ENCODE data around the gene TM7SF2.
"Not testable (repeated sequence)": the region's sequence is repeated elsewhere in the genome, so short reads cannot be mapped to it uniquely, and the experiment has no call there.

TM7SF2 gene

GRCh38 chr11:65134240-65134951 lies 22.7 kb downstream of the TM7SF2 start, which contains the start of gene SYVN1:
TSS of gene SYVN1 (minus strand) at chr11:65134519. CDS start at chr11:65133601, 918 bp downstream.
- Mint-ChIP-seq H3K4me1 (ENCODE audit: low read depth) (peaks cover 22% of the 10 kb centered on the region), H3K27ac (peak within 1 kb of the TSS; percentile 98), H3K4me3 (peak within 1 kb of the TSS; percentile 95), H3K36me3 (ENCODE audit: low read depth) (peaks cover 23% of the 10 kb centered on the region), H3K9me3 (no peaks in the 10 kb centered on the region), H3K27me3 (ENCODE audit: low read depth) (no peaks in the 10 kb centered on the region)
- DNase-seq (ENCODE audit: low spot score) = peak; percentile 93

- peak; percentile 87 for DNase-seq (ENCODE audit: low spot score)
- peaks cover 3% of the 10 kb centered on the region for H3K27me3 Mint-ChIP-seq (ENCODE audit: low read depth)
- H3K27ac Mint-ChIP-seq = peak overlapping the region; percentile 98
- peak overlapping the region; percentile 95 for H3K4me3 Mint-ChIP-seq
- peaks cover 22% of the 10 kb centered on the region for H3K4me1 Mint-ChIP-seq (ENCODE audit: low read depth)
- H3K36me3 Mint-ChIP-seq (ENCODE audit: low read depth) = peaks cover 23% of the 10 kb centered on the region
- H3K9me3 Mint-ChIP-seq = no peaks in the 10 kb centered on the region
Measured at GRCh38 chr11:65134952-65135632, 23.4 kb downstream of the TM7SF2 start.

GRCh38 chr11:65135633-65136145 lies 24.0 kb downstream of the TM7SF2 start:
- peak overlapping the region; percentile 98 for H3K27ac Mint-ChIP-seq
- H3K36me3 Mint-ChIP-seq (ENCODE audit: low read depth) = peaks cover 20% of the 10 kb centered on the region
- DNase-seq (ENCODE audit: low spot score) = no peak
- H3K27me3 Mint-ChIP-seq (ENCODE audit: low read depth) = peaks cover 3% of the 10 kb centered on the region
- H3K4me1 Mint-ChIP-seq (ENCODE audit: low read depth) = peaks cover 22% of the 10 kb centered on the region
- no peaks in the 10 kb centered on the region for H3K9me3 Mint-ChIP-seq
- H3K4me3 Mint-ChIP-seq = peak overlapping the region; percentile 95

GRCh38 chr11:65136515-65137096 lies 24.9 kb downstream of the TM7SF2 start:
- DNase-seq (ENCODE audit: low spot score) = no peak
- H3K4me1 Mint-ChIP-seq (ENCODE audit: low read depth) = peaks cover 22% of the 10 kb centered on the region
- peaks cover 15% of the 10 kb centered on the region for H3K36me3 Mint-ChIP-seq (ENCODE audit: low read depth)
- H3K9me3 Mint-ChIP-seq = no peaks in the 10 kb centered on the region
- H3K27ac Mint-ChIP-seq = peak overlapping the region; percentile 71
- peaks cover 12% of the 10 kb centered on the region for H3K27me3 Mint-ChIP-seq (ENCODE audit: low read depth)
- peak overlapping the region; percentile 95 for H3K4me3 Mint-ChIP-seq

DNA sequence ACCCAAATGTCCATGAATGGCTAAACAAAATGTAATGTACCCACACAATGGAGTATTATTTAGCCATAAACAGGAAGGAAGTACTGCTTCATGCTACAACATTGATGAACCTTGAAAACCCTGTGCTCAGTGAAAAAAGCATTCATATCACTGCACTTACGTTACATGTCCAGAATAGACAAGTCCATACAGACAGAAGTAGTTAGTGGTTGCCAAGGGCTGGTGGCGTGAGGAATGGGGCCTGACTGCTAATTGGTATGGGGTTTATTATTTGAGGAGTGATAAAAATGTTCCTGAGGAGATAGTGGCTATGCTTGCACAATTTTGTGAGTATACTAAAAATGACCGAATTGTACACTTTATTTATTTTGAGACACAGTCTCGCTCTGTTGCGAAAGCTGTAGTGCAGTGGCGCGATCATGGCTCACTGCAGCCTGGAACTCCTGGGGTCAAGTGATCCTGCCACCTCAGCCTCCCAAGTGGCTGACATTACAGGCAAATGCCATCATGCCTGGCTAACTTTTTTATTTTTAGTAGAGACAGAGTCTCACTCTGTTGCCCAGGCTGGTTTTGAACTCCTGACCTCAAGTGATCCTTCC lies 30.3 kb downstream of the TM7SF2 start:
- no peaks in the 10 kb centered on the region for H3K9me3 Mint-ChIP-seq

GRCh38 chr11:65147352-65148075 lies 35.8 kb downstream of the TM7SF2 start:
- Mint-ChIP-seq H3K4me1 (ENCODE audit: low read depth) (peaks cover 11% of the 10 kb centered on the region), H3K36me3 (ENCODE audit: low read depth) (no peaks in the 10 kb centered on the region), H3K9me3 (no peaks in the 10 kb centered on the region), H3K27me3 (ENCODE audit: low read depth) (peaks cover 6% of the 10 kb centered on the region), H3K27ac (no peak overlapping the region), H3K4me3 (no peak overlapping the region)
- no peak for DNase-seq (ENCODE audit: low spot score)

More for the DNA sequence above, 30.3 kb downstream of the TM7SF2 start:
- Mint-ChIP-seq H3K4me3 (no peak overlapping the region), H3K27ac (no peak overlapping the region), H3K36me3 (ENCODE audit: low read depth) (no peaks in the 10 kb centered on the region), H3K4me1 (ENCODE audit: low read depth) (no peaks in the 10 kb centered on the region), H3K27me3 (ENCODE audit: low read depth) (peaks cover 23% of the 10 kb centered on the region)
- DNase-seq (ENCODE audit: low spot score) = no peak

- Mint-ChIP-seq H3K27me3 (ENCODE audit: low read depth) (peaks cover 6% of the 10 kb centered on the region), H3K36me3 (ENCODE audit: low read depth) (no peaks in the 10 kb centered on the region), H3K9me3 (no peaks in the 10 kb centered on the region), H3K4me3 (no peak overlapping the region), H3K27ac (no peak overlapping the region), H3K4me1 (ENCODE audit: low read depth) (peaks cover 17% of the 10 kb centered on the region)
- no peak for DNase-seq (ENCODE audit: low spot score)
Measured at GRCh38 chr11:65148657-65149056, 37.0 kb downstream of the TM7SF2 start.

DNA sequence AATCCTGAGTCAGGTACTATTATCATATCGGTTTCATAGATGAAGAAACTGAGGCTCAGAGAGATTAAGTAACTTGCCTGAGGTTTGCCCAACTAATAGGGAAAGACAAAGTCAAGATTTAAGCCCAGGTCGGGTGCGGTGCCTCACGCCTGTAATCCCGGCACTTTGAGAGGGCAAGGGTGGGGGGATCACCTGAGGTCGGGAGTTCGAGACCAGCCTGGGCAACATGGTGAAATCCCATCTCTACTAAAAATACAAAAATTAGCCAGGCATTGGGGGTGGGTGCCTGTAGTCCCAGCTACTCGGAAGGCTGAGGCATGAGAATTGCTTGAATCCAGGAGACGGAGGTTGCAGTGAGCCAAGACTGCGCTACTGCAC lies 38.4 kb downstream of the TM7SF2 start:
- DNase-seq (ENCODE audit: low spot score); H3K36me3 Mint-ChIP-seq (ENCODE audit: low read depth); H3K9me3 Mint-ChIP-seq; H3K27me3 Mint-ChIP-seq (ENCODE audit: low read depth); H3K4me3 Mint-ChIP-seq; H3K27ac Mint-ChIP-seq: not testable (repeated sequence)
- peaks cover 17% of the 10 kb centered on the region for H3K4me1 Mint-ChIP-seq (ENCODE audit: low read depth)

GRCh38 chr11:65150509-65151299 lies 39.0 kb downstream of the TM7SF2 start:
- no peak overlapping the region for H3K4me3 Mint-ChIP-seq
- peak; percentile 22 for DNase-seq (ENCODE audit: low spot score)
- no peak overlapping the region for H3K27ac Mint-ChIP-seq

DNA sequence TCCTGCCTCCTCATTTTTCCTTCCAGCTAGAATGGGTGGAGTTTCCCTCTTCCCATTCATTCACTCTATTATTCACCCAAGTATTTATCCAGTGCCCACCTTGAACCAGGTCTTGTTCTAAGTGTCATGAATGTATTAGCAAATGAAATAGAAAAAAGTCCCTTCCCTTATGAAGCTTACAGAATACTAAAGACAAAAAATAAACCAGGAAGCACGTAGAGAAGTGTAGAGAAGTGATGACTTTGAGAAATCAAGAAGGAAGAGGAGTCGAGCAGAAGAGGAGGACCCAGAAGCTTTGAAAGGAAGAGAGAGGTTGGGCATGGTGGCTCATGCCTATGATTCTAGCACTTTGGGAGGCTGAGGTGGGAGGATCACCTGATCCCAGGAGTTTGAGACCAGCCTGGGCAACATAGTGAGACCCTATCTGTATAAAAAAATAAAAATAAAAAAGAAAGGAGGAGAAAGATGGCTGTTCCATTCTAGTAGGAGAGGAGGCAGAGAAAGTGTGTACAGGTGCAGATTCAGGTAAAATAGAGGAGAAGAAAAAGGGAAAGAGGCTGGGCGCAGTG lies 39.7 kb downstream of the TM7SF2 start:
- H3K9me3 Mint-ChIP-seq = no peaks in the 10 kb centered on the region
- no peak overlapping the region for H3K4me3 Mint-ChIP-seq
- H3K27ac Mint-ChIP-seq = no peak overlapping the region
- no peak for DNase-seq (ENCODE audit: low spot score)
- peaks cover 17% of the 10 kb centered on the region for H3K4me1 Mint-ChIP-seq (ENCODE audit: low read depth)
- H3K27me3 Mint-ChIP-seq (ENCODE audit: low read depth) = no peaks in the 10 kb centered on the region
- no peaks in the 10 kb centered on the region for H3K36me3 Mint-ChIP-seq (ENCODE audit: low read depth)

More at GRCh38 chr11:65150509-65151299, 39.0 kb downstream of the TM7SF2 start:
- Mint-ChIP-seq H3K27me3 (ENCODE audit: low read depth) (no peaks in the 10 kb centered on the region), H3K9me3 (no peaks in the 10 kb centered on the region), H3K36me3 (ENCODE audit: low read depth) (no peaks in the 10 kb centered on the region), H3K4me1 (ENCODE audit: low read depth) (peaks cover 17% of the 10 kb centered on the region)

GRCh38 chr11:65152122-65152521 lies 40.5 kb downstream of the TM7SF2 start:
- Mint-ChIP-seq H3K4me1 (ENCODE audit: low read depth) (peaks cover 17% of the 10 kb centered on the region), H3K36me3 (ENCODE audit: low read depth) (no peaks in the 10 kb centered on the region), H3K9me3 (no peaks in the 10 kb centered on the region), H3K4me3 (no peak overlapping the region), H3K27ac (no peak overlapping the region), H3K27me3 (ENCODE audit: low read depth) (no peaks in the 10 kb centered on the region)
- no peak for DNase-seq (ENCODE audit: low spot score)

DNA sequence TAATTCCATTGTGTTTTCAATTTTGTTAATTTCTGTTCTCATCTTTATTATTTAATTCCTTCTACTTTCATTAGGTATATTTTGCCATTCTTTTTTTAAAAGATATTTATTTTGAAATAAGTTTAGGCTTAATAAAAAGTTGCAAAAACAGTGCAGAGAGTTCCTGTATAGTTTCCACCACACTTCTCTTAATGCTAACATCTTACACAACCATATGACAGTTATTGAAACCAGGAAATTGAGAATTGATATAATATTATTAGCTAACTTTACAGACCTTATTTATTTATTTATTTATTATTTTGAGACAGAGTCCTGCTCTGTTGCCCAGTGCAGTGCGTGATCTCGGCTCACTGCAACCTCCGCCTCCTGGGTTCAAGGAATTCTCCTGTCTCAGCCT lies 44.6 kb downstream of the TM7SF2 start:
- no peak for DNase-seq (ENCODE audit: low spot score)
- no peaks in the 10 kb centered on the region for H3K36me3 Mint-ChIP-seq (ENCODE audit: low read depth)
- H3K4me1 Mint-ChIP-seq (ENCODE audit: low read depth) = peaks cover 12% of the 10 kb centered on the region
- H3K4me3 Mint-ChIP-seq = no peak overlapping the region
- peaks cover 2% of the 10 kb centered on the region for H3K27me3 Mint-ChIP-seq (ENCODE audit: low read depth)
- H3K27ac Mint-ChIP-seq = no peak overlapping the region
- no peaks in the 10 kb centered on the region for H3K9me3 Mint-ChIP-seq
